Motor neuron (in vitro differentiated cells): ENCODE data around the gene TRAPPC14. TPM values are rescaled to one million over a fixed set of nuclear protein-coding genes. Genes with fewer than 3 reads are reported as not detected.
"Not testable (repeated sequence)": the region's sequence is repeated elsewhere in the genome, so short reads cannot be mapped to it uniquely, and the experiment has no call there.

ENCODE experiments used
- ATAC-seq, 8 experiments: fragments of 200-7000 bp; cut with Tn5 transposase; replicated peaks in 6 of 8; 2 replicates each; pipeline ENCODE4 v1.8.0; 2021; ENCODE audit warnings: mild to moderate bottlenecking in 8 of 8, moderate library complexity in 8 of 8
- H3K27ac ChIP-seq, 2 donors: fragments of 250-450 bp; sonication (Bioruptor Pico); 2 replicates each; pipeline ENCODE4 v1.9.0; 2021; ENCODE audit warnings: antibody characterized with exemption in 2 of 2, mild to moderate bottlenecking in 2 of 2, moderate library complexity in 1 of 2
- H3K4me1 ChIP-seq, 2 donors: fragments of 250-450 bp; sonication (Bioruptor Pico); replicated peaks in 1 of 2; 2 replicates each; pipeline ENCODE4 v1.6.1; 2021; ENCODE audit warnings: antibody characterized with exemption in 2 of 2, mild to moderate bottlenecking in 2 of 2, moderate library complexity in 1 of 2
- H3K4me3 ChIP-seq, 5 donors: fragments of 250-450 bp; sonication (Bioruptor Pico); 2 replicates each; pipeline ENCODE4 v1.9.0; 2021; ENCODE audit warnings: antibody characterized with exemption in 5 of 5, mild to moderate bottlenecking in 5 of 5, moderate library complexity in 4 of 5
- WGBS, 10 experiments: fragments of 450-650 bp; shearing (Covaris generic); methylation state at CpG; one replicate each; pipeline ENCODE4 v1.0.0; 2022; 5-methylcytosine and 5-hydroxymethylcytosine counted together
- in situ Hi-C, 9 experiments: fragments of 400-800 bp; cut with MboI; loops; one replicate each; pipeline ENCODE4 v1.15.0; 2021; ENCODE audit warnings: low sequenced_read_pairs in 9 of 9, low pct_unique_long_range_greater_than_20kb in 2 of 9; ENCODE audit not compliant: unreplicated experiment in 9 of 9
- total RNA-seq, 8 experiments: library from RNA; unstranded; fragments of 300-600 nt; gene quantifications; 2 replicates each; pipeline versions ENCODE4 v1.2.3 to v1.2.4, GENCODE V29; 2022

Gene TRAPPC14
- total RNA-seq, 8 experiments from 2014 or later: 9.5 to 24.7 (median 17.9) TPM

GRCh38 chr7:100183090-100183489, 24.6 kb upstream of the TRAPPC14 start:
- ATAC-seq, H3K27ac ChIP-seq, in situ Hi-C loops, H3K4me3 ChIP-seq, H3K4me1 ChIP-seq: not testable (repeated sequence)
- WGBS, 10 experiments: 83 to 100% (median 92%) methylated on average over 1 to 4 of the region's 6 CpGs; no CpG with 5 or more reads in 3 of the 10 experiments

GRCh38 chr7:100182616-100183015, 24.1 kb upstream of the TRAPPC14 start:
- WGBS, 10 experiments: 68 to 100% (median 81%) methylated on average over 2 to 5 of the region's 6 CpGs; no CpG with 5 or more reads in 2 of the 10 experiments
- in situ Hi-C loops, ATAC-seq: not testable (repeated sequence)

GRCh38 chr7:100180084-100180483, 21.6 kb upstream of the TRAPPC14 start:
- 80 to 100% methylated on average over 2 of the region's 3 CpGs; no CpG with 5 or more reads in 8 of the 10 experiments for WGBS, 10 experiments
- in situ Hi-C loops: not testable (repeated sequence)

More at GRCh38 chr7:100182616-100183015, 24.1 kb upstream of the TRAPPC14 start:
- not testable (repeated sequence) for H3K4me1 ChIP-seq, H3K27ac ChIP-seq, H3K4me3 ChIP-seq

GRCh38 chr7:100177045-100178001, 18.8 kb upstream of the TRAPPC14 start, which contains the start of the genes GPC2 and STAG3:
GPC2 (minus strand) TSS chr7:100177381; CDS start chr7:100177199, 182 bp downstream.
STAG3 (plus strand) TSS chr7:100177918; CDS start chr7:100180557, 2,639 bp downstream.
- peak; percentile 92 to 97 (median 96) for ATAC-seq
- WGBS, 10 experiments: 0 to 24% methylated on average over 1 to 12 of the region's 78 CpGs; no CpG with 5 or more reads in 8 of the 10 experiments
- peaks cover 4 to 9% of the 10 kb centered on the region in 2 donors for H3K4me1 ChIP-seq
- H3K27ac ChIP-seq: peak within 1 kb of the TSS; percentile 10 to 83
- peak within 1 kb of the TSS; percentile 60 to 98 (median 78) for H3K4me3 ChIP-seq
- in situ Hi-C loops: no loop called here

More at GRCh38 chr7:100180084-100180483, 21.6 kb upstream of the TRAPPC14 start:
- H3K4me3 ChIP-seq, H3K27ac ChIP-seq, H3K4me1 ChIP-seq, ATAC-seq: not testable (repeated sequence)

GRCh38 chr7:100176096-100177044, 17.8 kb upstream of the TRAPPC14 start:
- 0 to 90% (median 60%) methylated on average over 1 to 2 of the region's 14 CpGs; no CpG with 5 or more reads in 5 of the 10 experiments for WGBS, 10 experiments
- Histone ChIP-seq H3K4me1 (peaks cover 7 to 12% of the 10 kb centered on the region in 2 donors), H3K27ac (peak overlapping the region in 1 of 2 donors; percentile 83), H3K4me3 (peak overlapping the region; percentile 60 to 98 (median 78))
- ATAC-seq: no peak
- in situ Hi-C loops: no loop called here

- in situ Hi-C loops: no loop called here
- peak overlapping the region in 1 of 5 donors; percentile 98 for H3K4me3 ChIP-seq
Measured at GRCh38 chr7:100175296-100175935, 16.9 kb upstream of the TRAPPC14 start.

GRCh38 chr7:100174582-100174981, 16.1 kb upstream of the TRAPPC14 start:
- Histone ChIP-seq H3K27ac (no peak overlapping the region), H3K4me3 (no peak overlapping the region), H3K4me1 (peaks cover 7 to 21% of the 10 kb centered on the region in 2 donors)
- in situ Hi-C loops: no loop called here
- WGBS, 10 experiments: 0 to 100% (median 90%) methylated on average over 1 to 4 of the region's 5 CpGs; no CpG with 5 or more reads in 4 of the 10 experiments
- ATAC-seq: no peak

More at GRCh38 chr7:100175296-100175935, 16.9 kb upstream of the TRAPPC14 start:
- no peak for ATAC-seq
- WGBS, 10 experiments: 77 to 100% (median 96%) methylated on average over 1 to 7 of the region's 14 CpGs; no CpG with 5 or more reads in 1 of the 10 experiments
- Histone ChIP-seq H3K27ac (no peak overlapping the region), H3K4me1 (peaks cover 7 to 21% of the 10 kb centered on the region in 2 donors)

- no peak overlapping the region for H3K27ac ChIP-seq
- no peak overlapping the region for H3K4me3 ChIP-seq
- in situ Hi-C loops: no loop called here
- H3K4me1 ChIP-seq: peaks cover 7 to 21% of the 10 kb centered on the region in 2 donors
- no peak for ATAC-seq
- 60 to 98% (median 88%) methylated on average over 2 to 8 of the region's 11 CpGs; no CpG with 5 or more reads in 4 of the 10 experiments for WGBS, 10 experiments
Measured at GRCh38 chr7:100173806-100174495, 15.4 kb upstream of the TRAPPC14 start.

GRCh38 chr7:100171840-100172239, 13.3 kb upstream of the TRAPPC14 start:
- 67 to 82% (median 80%) methylated on average over 2 to 3 of the region's 22 CpGs; no CpG with 5 or more reads in 7 of the 10 experiments for WGBS, 10 experiments
- peak in 2 of 8 experiments; percentile 8 to 23 for ATAC-seq
- Histone ChIP-seq H3K4me1 (peaks cover 22 to 37% of the 10 kb centered on the region in 2 donors), H3K4me3 (peak overlapping the region in 1 of 5 donors; percentile 29), H3K27ac (no peak overlapping the region)
- in situ Hi-C loops: no loop called here

GRCh38 chr7:100171087-100171681, 12.7 kb upstream of the TRAPPC14 start:
- H3K4me3 ChIP-seq: peak overlapping the region in 3 of 5 donors; percentile 3 to 29 (median 24)
- H3K4me1 ChIP-seq: peaks cover 22 to 35% of the 10 kb centered on the region in 2 donors
- in situ Hi-C loops: no loop called here
- H3K27ac ChIP-seq: no peak overlapping the region
- peak in 6 of 8 experiments; percentile 9 to 80 (median 65) for ATAC-seq
- WGBS, 10 experiments: 0 to 30% (median 26%) methylated on average over 1 to 16 of the region's 61 CpGs; no CpG with 5 or more reads in 7 of the 10 experiments
